Endothelial cell of coronary artery (primary cell): Measurements from ENCODE around the gene FAM120C. TPM values are rescaled to one million over a fixed set of nuclear protein-coding genes. Genes with fewer than 3 reads are reported as not detected.

ENCODE experiments used
- total RNA-seq: library from RNA; depleted of rRNA; stranded (reverse); fragments of >200 nt; gene quantifications from 2 replicates; pipeline ENCODE4 v1.2.3, GENCODE V29; 2014

Gene FAM120C, protein sequence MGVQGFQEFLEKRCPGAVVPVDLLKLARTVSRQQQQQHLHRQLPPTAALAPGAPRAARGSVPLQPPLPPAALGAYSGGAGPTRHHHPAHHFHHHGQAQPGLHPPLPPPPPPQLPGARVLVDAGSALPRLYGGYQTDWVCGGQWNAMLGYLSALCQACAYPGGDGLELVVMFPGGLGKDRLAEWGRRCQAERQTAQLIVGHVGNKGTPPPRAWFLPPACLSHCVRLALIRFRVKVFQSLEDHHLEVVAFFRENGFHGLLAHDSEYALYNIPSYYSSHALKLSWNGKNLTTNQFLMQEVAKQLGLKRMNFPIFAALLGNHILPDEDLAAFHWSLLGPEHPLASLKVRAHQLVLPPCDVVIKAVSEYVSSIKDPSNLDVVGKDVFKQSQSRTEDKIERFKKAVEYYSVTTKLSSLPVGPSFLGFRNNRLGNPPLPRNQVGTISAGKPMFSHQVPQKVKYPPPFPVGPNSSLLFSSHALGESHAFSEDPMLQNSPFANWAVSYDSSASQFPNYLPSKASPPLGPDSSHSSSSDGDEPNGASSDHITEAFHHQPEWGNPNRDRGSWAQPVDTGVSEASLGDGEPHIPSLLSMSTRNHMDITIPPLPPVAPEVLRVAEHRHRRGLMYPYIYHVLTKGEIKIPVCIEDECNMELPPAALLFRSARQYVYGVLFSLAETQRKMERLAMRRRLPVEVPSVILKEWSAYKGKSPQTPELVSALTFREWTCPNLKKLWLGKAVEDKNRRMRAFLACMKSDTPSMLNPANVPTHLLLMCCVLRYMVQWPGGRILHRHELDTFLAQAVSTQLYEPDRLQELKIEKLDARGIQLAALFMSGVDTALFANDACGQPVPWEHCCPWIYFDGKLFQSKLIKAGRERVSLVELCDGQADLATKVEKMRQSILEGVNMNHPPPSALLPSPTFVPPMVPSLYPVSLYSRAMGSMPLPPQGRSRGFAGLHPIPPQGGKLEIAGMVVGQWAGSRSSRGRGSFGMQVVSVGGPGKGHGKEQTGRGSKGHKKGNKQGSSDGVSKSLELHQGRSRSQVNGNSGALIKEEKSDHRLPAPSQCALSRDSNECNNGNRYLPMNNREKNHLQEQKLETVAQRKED
- total RNA-seq, result 2.5 and 3.5 TPM in 2 replicates

DNA sequence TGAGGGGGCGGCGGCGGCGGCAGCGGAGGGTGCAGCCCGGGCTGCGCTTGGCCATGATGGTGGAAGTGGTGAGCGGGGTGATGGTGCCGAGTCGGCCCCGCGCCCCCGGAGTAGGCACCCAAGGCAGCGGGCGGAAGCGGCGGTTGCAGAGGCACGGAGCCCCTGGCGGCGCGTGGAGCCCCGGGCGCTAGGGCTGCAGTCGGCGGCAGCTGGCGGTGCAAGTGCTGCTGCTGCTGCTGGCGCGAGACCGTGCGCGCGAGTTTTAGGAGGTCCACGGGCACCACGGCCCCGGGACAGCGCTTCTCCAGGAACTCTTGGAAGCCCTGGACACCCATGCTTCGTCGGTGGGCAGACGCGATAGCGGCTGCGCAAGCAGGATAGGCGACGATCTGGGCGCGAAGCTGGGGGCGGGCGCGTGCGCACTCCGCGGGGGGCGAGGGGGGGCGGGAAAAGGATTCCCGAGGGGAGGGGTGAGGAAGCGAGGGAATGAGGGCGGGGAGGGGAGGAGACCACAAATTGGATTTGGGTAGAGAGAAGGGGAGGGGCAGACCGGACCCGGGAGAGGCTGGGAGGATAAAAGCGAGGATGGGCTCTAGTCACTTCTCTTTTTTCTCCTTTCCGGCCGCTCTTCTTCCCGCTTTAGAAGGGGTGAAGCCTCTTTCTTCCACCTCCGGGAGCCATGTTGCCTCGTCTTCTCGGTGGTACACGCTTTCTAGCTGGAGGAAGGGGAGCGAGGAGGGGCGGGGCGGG, at the start of gene FAM120C:
TSS of gene FAM120C (minus strand) at position 391 of the 750 bp plus-strand sequence. CDS start at position 335, 56 bp downstream.

DNA sequence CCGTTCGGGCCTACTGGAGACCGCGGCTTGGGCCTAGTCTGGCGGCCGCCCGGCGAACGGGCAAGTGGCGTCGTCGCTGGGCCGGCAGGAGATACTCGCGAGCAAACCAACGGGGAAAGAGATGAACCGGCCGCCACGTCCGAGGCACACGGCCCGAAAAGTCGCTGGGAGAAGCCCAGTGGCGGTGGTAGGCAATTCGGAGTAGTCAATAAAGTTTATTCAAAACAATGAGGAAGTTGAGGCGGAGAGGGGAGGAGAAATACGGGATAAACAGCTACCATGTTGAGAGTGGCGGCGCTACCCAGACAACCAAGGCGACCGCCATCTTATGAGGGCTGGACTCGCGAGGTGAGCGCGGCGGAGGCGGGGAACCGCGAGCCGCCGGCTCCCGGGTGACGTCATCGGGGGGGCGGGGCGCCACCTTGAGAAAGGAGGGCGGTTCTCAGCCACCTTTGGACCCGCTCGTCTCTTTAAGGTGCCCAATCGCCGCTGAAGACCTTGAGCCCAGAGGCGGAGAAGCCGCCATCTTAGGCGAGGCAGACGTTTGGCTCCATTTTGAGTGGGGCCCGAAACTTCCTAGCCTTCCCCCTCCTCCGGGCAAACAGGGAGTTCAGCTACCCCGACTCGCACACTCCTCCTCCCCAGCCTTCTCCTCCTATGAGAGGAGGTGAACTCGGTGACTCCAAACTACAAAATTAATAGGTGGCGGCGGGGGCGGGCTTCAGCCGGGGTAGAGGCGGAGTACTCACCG, 138.8 kb downstream of the FAM120C start, which contains the start of gene PHF8:
TSS of gene PHF8 (minus strand) at position 348 of the 751 bp plus-strand sequence. CDS start 1,745 bp downstream, outside the sequence.

Other genes starting within 250 kb of the FAM120C start
- gene PHF8, start 138.8 kb downstream of the FAM120C start, total RNA-seq, result 12.1 and 17.9 TPM in 2 replicates
- gene WNK3, start 174.8 kb upstream of the FAM120C start, total RNA-seq, result 0.45 and 0.66 TPM in 2 replicates